ENCODE results near the gene SPAG9.

Gene SPAG9

DNA sequence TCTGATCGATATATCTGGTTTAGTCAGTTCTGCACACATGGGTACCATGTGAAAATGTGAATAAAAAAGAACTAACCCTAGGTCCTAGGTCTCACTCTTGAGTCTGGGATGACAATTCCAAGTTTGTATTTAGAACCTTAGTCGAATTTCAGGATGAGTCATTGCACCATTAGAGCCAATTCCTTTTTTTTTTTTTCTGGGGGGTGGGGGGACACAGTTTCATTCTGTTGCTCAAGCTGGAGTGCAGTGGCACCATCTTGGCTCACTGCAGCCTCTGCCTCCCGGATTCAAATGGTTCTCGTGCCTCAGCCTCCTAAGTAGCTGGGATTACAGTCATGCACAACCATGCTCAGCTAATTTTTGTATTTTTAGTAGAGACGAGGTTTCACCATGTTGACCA is 41.6 kb downstream of the SPAG9 start:
- Mint-ChIP-seq H3K4me3 (no peak overlapping the region), H3K4me1 (no peaks in the 10 kb centered on the region), H3K27me3 (no peaks in the 10 kb centered on the region), H3K9me3 (no peaks in the 10 kb centered on the region), H3K27ac (no peak overlapping the region)
- ATAC-seq (no peak), DNase-seq (no peak)

DNA sequence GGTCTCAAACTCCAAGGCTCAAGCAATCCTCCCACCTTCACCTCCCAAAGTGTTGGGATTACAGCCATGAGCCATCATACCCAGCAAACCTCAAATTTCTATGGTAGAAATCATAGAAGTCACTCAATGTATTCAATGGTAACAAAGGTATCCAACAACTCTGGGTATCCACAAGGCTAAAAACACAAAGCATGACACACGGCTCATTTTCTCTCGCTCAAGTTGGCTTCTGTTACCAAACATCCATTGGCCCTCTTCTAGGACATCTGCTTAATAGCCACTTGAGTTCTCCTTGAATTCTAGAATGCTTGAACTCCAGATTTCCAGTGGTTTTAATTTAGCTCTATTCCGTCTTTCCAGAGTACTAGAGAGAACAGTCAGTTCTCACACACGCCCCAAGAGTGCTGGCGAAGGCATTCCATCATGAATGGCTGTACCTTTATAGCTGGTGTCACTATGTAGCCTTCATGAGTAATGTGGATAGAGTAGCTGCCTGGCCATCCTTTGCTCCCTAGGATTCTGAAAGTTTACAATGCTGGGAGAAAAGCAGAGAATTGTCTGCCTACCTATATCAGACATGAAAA is 42.6 kb downstream of the SPAG9 start:
- Mint-ChIP-seq H3K27ac (no peak overlapping the region), H3K4me3 (no peak overlapping the region), H3K27me3 (no peaks in the 10 kb centered on the region), H3K4me1 (no peaks in the 10 kb centered on the region), H3K9me3 (no peaks in the 10 kb centered on the region)
- DNase-seq (no peak), ATAC-seq (no peak)

DNA sequence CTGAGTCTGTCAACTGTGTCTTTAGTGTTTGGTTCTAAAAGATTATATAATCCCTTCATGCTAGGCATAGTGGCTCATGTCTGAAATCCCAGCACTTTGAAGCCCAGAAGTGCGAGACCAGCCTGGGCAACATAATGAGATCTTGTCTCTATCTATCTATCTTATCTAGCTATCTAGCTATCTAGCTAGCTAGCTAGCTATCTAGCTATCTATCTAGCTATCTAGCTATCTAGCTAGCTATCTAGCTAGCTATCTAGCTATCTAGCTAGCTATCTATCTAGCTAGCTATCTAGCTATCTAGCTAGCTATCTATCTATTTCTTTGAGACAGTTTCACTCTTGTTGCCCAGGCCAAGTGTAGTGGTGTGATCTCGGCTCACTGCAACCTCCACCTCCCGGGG is 43.8 kb downstream of the SPAG9 start:
- H3K27me3 Mint-ChIP-seq, result no peaks in the 10 kb centered on the region
- no peak overlapping the region for H3K4me3 Mint-ChIP-seq
- ATAC-seq (no peak), DNase-seq (no peak)
- no peaks in the 10 kb centered on the region for H3K4me1 Mint-ChIP-seq
- no peak overlapping the region for H3K27ac Mint-ChIP-seq
- no peaks in the 10 kb centered on the region for H3K9me3 Mint-ChIP-seq

DNA sequence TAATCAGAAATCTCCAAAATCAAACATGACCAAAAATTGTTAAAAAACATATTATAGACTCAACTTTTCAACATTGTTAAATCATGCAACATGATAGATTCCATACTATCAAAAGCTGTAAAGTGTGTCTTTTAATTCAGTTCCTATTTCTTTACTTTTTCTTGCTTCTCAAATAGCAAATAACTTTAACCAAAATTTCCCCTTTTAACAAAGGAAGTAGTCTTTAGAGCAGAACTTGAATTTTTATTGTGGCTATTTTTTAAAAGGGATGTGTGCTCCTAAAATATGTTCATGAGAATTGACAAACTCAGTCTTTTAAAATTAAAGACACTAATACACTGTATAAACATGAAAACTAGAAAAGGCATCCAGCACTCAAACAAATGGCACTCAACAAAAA is 49.1 kb downstream of the SPAG9 start:
- Mint-ChIP-seq H3K27ac (no peak overlapping the region), H3K27me3 (no peaks in the 10 kb centered on the region), H3K4me1 (peaks cover 22% of the 10 kb centered on the region), H3K4me3 (no peak overlapping the region), H3K9me3 (no peaks in the 10 kb centered on the region)
- ATAC-seq, result no peak
- no peak for DNase-seq

DNA sequence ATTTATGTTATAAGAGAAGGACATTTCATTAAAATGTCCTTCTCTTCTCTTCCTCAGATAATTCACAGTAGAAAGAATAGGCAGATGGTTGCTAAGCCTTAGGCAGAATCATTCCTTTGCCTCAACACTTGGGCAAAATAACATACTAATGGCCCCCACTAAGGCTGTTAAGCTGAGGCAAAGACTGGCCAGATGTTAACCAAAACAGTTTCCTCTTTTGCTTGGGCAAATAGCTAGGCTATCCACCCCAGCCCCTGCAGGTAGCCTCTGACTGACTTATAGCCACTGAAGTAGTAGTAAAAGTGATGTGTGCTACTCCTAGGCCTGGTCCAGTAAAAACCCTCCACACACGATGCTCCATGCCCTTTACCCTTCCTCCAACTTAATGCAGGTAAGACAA is 55.2 kb downstream of the SPAG9 start:
- peaks cover 22% of the 10 kb centered on the region for H3K4me1 Mint-ChIP-seq
- H3K27me3 Mint-ChIP-seq, result no peaks in the 10 kb centered on the region
- DNase-seq (no peak), ATAC-seq (no peak)
- H3K9me3 Mint-ChIP-seq, result no peaks in the 10 kb centered on the region
- no peak overlapping the region for H3K27ac Mint-ChIP-seq
- no peak overlapping the region for H3K4me3 Mint-ChIP-seq

DNA sequence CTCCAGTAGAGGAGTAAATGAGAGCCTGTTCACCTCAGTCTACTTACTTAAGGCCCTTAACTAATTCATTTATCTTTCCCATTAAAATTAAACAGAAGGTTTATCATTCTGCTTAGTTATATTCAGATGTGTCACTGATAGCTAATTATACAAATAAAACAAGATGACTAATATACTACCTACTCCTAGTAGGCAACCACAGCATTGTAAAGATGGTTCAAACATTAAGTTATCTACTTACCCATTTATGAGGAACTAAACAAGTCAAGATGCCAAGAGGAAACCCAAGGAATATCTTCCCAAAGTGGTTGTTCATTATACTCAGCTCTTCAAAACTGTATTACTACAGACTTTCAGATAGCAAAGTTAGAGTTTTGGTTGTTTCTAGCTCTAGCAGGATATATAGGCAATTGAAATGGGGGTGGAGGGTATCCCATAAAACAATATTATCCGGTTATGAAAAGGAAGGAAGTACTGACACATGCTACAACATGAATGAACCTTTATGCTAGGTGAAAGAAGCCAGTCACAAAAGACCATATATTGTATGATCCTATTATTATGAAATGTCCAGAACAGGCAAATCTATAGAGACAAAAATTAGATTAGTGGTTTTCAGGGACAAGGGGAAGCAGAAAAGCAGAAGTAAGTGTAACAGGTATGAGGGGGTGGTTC is 56.5 kb downstream of the SPAG9 start:
- DNase-seq, result no peak
- Mint-ChIP-seq H3K4me3 (no peak overlapping the region), H3K27me3 (no peaks in the 10 kb centered on the region), H3K27ac (peak overlapping the region in 1 of 2 donors; percentile 35), H3K4me1 (peaks cover 26% of the 10 kb centered on the region), H3K9me3 (no peaks in the 10 kb centered on the region)
- no peak for ATAC-seq

DNA sequence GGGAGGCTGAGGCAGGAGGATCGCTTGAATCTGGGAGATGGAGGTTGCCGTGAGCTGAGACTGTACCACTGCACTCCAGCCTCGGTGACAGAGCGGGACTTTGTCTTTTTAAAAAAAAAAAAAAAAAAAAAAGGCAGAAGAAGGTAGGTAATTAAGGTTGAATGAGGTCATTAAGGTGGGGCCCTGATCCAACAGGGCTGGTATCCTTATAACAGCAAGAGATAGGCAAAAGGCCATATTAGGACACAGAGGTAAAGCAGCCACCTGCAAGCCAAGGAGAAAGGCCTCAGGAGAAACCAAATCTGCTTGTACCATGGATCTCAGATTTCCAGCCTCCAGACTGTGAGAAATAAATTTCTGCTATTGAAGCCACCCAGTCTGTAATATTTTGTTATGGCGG is 60.3 kb downstream of the SPAG9 start:
- no peak for ATAC-seq
- no peak for DNase-seq
- no peak overlapping the region for H3K27ac Mint-ChIP-seq
- no peak overlapping the region for H3K4me3 Mint-ChIP-seq
- no peaks in the 10 kb centered on the region for H3K27me3 Mint-ChIP-seq
- peaks cover 26% of the 10 kb centered on the region for H3K4me1 Mint-ChIP-seq
- H3K9me3 Mint-ChIP-seq, result no peaks in the 10 kb centered on the region

DNA sequence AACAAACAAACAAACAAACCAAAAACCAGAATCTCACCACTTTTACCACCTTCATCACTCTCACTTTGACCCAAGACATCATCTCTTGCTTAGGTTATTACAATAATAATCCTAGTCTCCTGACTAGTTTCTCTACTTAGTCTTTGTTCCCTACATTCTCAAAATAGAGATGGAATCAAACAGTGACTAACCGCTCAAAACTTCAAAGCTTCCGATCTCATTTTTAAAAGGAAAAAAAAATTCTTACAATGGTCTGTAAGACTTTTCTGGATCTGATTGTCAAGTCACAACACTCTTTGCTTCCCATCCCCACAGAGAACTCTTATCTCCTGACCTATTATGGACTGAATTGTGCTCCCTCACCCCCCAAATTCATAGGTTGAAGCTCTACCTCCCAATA is 60.9 kb downstream of the SPAG9 start:
- no peak for DNase-seq
- no peaks in the 10 kb centered on the region for H3K27me3 Mint-ChIP-seq
- H3K27ac Mint-ChIP-seq, result no peak overlapping the region
- no peak overlapping the region for H3K4me3 Mint-ChIP-seq
- H3K9me3 Mint-ChIP-seq, result no peaks in the 10 kb centered on the region
- ATAC-seq, result no peak
- peaks cover 26% of the 10 kb centered on the region for H3K4me1 Mint-ChIP-seq

DNA sequence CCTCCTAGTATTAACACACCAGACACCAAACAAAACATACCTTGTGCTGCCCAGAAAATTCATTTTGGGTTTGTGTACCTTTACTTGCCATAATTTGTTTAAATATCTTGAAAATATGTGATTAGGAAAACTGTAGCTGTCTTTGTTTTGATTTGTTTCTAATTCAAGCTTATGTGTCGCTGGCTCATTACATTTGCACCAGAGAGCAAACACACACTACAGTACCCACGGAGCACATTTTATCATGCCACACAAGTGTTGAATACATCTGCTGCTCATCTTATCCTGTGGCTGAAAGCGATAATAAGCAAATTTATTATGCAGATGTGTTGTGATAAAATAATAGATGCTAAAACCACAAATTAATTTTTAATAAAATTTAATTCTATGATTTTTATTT is 63.1 kb downstream of the SPAG9 start:
- ATAC-seq, result no peak
- DNase-seq, result no peak
- Mint-ChIP-seq H3K27ac (no peak overlapping the region), H3K4me3 (no peak overlapping the region), H3K27me3 (no peaks in the 10 kb centered on the region), H3K9me3 (no peaks in the 10 kb centered on the region), H3K4me1 (peaks cover 26% of the 10 kb centered on the region)

DNA sequence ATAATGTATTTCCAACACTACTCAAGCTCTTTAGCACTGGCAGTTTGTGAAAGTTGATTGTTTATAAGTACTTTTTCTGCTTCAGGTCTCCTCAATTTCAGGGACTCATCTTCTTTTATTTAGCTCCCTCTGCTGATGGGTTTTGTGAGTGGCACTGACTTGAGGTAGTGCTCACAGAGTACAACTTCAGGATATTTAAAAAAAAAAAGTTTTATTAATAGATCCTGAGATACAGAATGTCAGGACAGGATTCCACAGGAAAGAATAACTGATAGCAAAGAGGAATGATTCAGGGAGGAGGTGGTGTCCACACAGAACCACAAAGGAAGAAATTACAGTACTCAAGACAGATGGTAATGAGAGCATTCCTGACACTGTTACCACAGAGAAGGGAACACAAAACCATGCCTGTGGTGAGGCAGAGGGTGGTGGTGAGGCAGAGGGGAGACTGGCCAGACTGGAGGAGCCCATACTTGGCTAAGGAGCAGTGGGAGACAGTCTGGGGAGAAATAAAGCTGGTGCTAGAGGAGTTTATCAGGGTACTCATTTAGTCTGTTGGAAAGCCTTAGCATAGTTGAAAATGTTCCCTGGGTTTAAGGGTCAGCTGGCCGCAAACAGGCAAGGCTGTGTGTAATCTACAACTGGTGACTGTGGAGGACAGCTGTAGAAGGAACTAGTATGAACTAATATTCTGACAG is 63.7 kb downstream of the SPAG9 start:
- DNase-seq, result peak in 1 of 2 donors; percentile 5
- peak overlapping the region; percentile 63 to 86 for H3K27ac Mint-ChIP-seq

DNA sequence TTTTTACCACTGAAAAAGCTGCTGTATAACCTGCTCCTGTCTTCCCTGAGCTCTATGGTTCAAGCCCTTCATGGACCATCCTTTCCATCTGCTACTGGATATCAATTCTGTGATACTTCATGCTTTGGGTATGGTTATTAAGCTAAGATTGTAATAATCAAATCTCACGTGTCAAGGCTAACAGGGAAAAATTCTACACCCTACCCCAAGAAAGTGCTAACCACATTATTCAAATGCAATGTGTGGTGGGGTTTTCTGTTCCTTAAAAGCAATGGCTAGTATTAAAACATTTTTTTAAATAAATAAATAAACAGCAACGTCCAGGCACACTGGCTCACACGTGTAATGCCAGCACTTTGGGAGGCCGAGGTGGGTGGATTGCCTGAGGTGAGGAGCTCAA is 65.9 kb downstream of the SPAG9 start:
- no peak overlapping the region for H3K27ac Mint-ChIP-seq
- H3K9me3 Mint-ChIP-seq, result no peaks in the 10 kb centered on the region
- ATAC-seq (no peak), DNase-seq (no peak)
- H3K27me3 Mint-ChIP-seq, result no peaks in the 10 kb centered on the region
- H3K4me1 Mint-ChIP-seq, result peaks cover 22% of the 10 kb centered on the region
- H3K4me3 Mint-ChIP-seq, result no peak overlapping the region

More for the DNA sequence above, 63.7 kb downstream of the SPAG9 start:
- Mint-ChIP-seq H3K27me3 (no peaks in the 10 kb centered on the region), H3K9me3 (no peaks in the 10 kb centered on the region), H3K4me3 (no peak overlapping the region), H3K4me1 (peaks cover 26% of the 10 kb centered on the region)
- peak; percentile 43 for ATAC-seq

DNA sequence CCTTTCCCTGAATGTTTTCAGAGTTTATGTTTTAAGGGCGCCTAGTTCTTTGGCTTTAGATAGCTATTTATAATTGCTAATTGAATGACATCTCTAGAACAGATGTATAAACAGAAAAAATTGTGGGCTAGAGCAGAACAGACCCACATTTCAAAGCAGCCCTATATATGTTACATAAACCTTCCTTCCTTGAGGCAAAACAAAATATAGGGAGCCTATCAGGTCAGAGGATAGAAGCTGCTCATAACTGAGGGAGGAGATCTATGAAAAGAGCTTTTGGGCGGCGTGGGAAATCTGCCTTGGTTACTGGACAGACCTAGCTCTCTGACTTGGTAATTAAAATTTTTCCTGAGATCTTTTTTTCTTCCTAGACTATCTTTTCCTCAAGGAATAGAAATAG is 68.4 kb downstream of the SPAG9 start:
- Mint-ChIP-seq H3K27ac (no peak overlapping the region), H3K4me1 (peaks cover 9% of the 10 kb centered on the region)

DNA sequence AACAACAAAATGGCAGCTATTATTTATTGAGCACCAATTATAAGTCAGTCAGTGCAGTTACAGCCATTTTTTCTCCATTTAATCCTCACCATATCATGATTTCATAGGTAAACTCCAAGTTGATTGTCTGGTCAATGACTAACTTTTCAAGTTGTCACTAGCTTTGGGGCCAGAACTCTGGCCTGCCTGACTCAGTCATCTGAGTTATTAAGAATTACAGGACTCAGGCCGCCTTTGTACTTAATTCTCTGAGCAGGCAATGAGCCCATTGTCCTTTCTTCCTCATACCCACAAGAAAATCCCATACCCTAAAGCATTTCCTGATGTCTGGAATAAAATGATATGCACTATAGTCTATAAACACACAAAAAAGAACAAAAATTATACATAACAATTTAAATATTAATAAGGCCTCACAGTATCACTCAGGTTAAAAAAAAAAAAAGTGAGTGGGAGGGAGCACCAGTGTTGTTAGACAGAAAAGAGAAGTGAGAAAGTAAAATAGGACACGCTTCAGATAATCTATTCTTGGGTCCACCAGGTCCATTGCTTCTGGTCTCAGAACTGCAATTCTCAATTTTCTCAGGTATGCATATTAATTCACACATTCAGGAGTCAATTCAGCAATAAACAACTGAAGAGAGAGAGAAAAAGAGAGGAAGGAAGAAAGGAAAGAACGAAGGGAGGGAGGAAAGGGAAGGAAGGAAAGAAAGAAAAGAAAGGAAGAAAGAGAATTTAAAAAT is 70.2 kb downstream of the SPAG9 start:
- ATAC-seq (no peak), DNase-seq (no peak)
- no peak overlapping the region for H3K27ac Mint-ChIP-seq

More for the DNA sequence above, 68.4 kb downstream of the SPAG9 start:
- H3K9me3 Mint-ChIP-seq, result no peaks in the 10 kb centered on the region
- no peak for ATAC-seq
- H3K27me3 Mint-ChIP-seq, result no peaks in the 10 kb centered on the region
- DNase-seq, result no peak
- H3K4me3 Mint-ChIP-seq, result no peak overlapping the region

DNA sequence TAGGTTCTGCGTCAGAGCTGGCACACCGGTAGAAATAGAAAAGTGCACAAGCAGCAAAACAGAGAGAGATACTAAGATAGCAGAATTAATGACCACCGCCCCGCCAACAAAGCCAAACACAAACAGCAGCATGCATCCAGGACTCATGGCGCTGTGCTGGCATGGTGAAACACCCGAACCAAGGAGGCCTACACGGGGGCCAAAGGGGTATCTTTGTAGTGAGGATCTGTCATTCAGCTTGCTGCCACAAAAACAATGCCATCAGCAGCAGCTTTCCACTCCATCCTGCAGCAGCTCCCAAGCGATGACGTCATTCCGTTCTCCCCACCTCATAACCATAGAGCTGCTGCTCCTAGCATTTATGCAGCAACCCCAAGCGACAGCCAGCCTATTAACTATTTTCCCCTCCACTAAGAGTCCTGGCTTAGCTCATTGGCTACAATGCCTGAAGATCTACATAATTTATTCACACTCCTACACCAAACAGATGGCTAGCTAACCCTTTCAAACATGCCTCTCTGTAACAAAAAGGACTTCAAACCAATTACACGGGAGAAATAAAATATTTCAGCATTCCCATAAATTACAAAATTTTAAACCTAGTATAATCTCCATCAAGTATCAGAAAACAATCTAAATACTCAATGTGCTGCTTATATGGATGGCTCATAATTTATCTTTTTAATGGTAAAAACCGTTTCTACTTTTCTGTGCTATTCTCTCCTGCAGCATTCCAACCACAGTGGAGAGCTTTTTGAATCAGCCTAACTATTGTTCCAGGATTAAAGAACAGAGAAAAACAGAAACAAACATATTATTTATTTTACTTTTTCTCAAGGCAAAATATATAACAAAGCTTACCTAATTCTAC is 73.9 kb downstream of the SPAG9 start:
- no peak overlapping the region for H3K4me3 Mint-ChIP-seq
- no peaks in the 10 kb centered on the region for H3K4me1 Mint-ChIP-seq
- DNase-seq (no peak), ATAC-seq (no peak)
- H3K27ac Mint-ChIP-seq, result no peak overlapping the region
- H3K9me3 Mint-ChIP-seq, result no peaks in the 10 kb centered on the region
- H3K27me3 Mint-ChIP-seq, result no peaks in the 10 kb centered on the region

More for the DNA sequence above, 70.2 kb downstream of the SPAG9 start:
- no peaks in the 10 kb centered on the region for H3K9me3 Mint-ChIP-seq
- no peak overlapping the region for H3K4me3 Mint-ChIP-seq
- no peaks in the 10 kb centered on the region for H3K27me3 Mint-ChIP-seq
- no peaks in the 10 kb centered on the region for H3K4me1 Mint-ChIP-seq

DNA sequence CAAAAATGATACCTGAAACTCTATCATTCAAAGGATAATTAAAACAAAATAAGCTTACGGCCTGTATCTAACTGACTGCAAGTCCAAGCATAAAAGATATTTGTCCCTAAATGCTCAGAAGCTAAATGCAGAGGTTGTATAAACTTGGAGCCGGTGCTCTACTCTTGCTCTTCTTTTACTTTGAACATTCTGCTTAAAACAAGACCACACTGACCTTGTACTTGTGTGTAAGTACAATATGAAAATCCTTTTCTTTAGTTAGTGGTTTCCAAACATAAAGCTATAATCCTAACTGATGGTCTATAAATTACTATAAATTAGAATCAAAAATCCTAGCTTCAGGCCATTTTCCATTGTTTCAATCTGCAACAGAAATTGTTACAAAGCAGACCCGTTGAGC is 74.6 kb downstream of the SPAG9 start:
- no peaks in the 10 kb centered on the region for H3K27me3 Mint-ChIP-seq
- H3K4me3 Mint-ChIP-seq, result no peak overlapping the region
- DNase-seq, result no peak
- H3K9me3 Mint-ChIP-seq, result no peaks in the 10 kb centered on the region
- H3K27ac Mint-ChIP-seq, result no peak overlapping the region
- no peaks in the 10 kb centered on the region for H3K4me1 Mint-ChIP-seq
- ATAC-seq, result no peak

All from stimulated activated naive CD8-positive, alpha-beta T cell treated with anti-CD3 and anti-CD28 coated beads, Interleukin-15, amount 100 ng/mL, for 72 hours (primary cell).